HEK293T (cell line): ENCODE data around the gene E2F2.

Experiments used
- BHLHE40 ChIP-seq: fragments of 450-650 bp; IDR thresholded peaks from 2 replicates; pipeline ENCODE4 v1.6.1; 2016; ENCODE audit warnings: mild to moderate bottlenecking, moderate library complexity, borderline replicate concordance
- HDGF ChIP-seq: fragments of 450-650 bp; IDR thresholded peaks from 2 replicates; pipeline ENCODE4 v1.6.1; 2017; ENCODE audit warnings: antibody characterized with exemption, borderline replicate concordance
- SP1 ChIP-seq: fragments of 450-650 bp; IDR thresholded peaks from 2 replicates; pipeline ENCODE4 v1.6.1; 2017
- TF ChIP-seq, protein P1 (sequence below): fragments of 450-650 bp; IDR thresholded peaks from 2 replicates; pipeline ENCODE4 v1.6.1; 2016

DNA sequence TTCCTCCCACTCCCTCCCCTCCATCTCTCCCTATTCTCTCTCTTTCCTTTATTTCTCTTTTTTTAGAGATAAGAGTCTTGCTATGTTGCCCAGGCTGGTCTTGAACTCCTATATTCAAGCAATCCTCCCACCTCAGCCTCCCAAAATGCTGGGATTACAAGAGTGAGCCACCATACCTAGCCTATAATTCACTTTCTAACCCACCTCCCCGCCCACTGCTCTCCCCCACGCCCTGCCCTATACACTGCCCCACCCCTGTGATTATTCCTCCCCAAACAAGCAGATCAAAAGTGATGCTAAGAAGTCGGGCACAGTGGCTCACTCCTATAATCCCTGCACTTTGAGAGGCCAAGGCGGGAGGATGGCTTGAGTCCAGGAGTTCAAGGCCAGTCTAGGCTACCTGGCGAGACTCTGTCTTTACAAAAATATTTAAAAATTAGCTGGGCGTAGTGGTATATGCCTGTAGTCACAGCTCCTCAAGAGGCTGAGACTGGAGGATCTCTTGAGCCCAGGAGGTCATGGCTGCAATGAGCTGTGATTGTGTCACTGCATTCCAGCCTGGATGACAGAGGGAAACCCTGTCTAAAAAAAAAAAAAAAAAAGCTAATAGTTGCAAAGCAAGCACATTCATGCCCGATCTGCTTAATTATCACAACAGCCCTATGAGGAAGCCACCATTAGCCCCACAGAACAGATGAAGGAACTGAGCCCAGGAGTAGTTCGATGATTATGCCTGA is 12.8 kb upstream of the E2F2 start:
- TF ChIP-seq BHLHE40, result no peak
- TF ChIP-seq, protein P1, sequence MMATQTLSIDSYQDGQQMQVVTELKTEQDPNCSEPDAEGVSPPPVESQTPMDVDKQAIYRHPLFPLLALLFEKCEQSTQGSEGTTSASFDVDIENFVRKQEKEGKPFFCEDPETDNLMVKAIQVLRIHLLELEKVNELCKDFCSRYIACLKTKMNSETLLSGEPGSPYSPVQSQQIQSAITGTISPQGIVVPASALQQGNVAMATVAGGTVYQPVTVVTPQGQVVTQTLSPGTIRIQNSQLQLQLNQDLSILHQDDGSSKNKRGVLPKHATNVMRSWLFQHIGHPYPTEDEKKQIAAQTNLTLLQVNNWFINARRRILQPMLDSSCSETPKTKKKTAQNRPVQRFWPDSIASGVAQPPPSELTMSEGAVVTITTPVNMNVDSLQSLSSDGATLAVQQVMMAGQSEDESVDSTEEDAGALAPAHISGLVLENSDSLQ, result no peak
- TF ChIP-seq SP1, result no peak
- no peak for TF ChIP-seq HDGF
